Stimulated activated CD8-positive, alpha-beta memory T cell treated with anti-CD3 and anti-CD28 coated beads, Interleukin-4, amount 100 ng/mL, for 1 hour (primary cell): ENCODE data around the gene FBRS.
"Not testable (repeated sequence)": the region's sequence is repeated elsewhere in the genome, so short reads cannot be mapped to it uniquely, and the experiment has no call there.

Source experiments
- DNase-seq, 2 donors: peaks; one replicate each; pipeline ENCODE4 v3.0.0-alpha.2; 2020; ENCODE audit warnings: low read depth in 2 of 2, low spot score in 1 of 2

The FBRS gene

DNA sequence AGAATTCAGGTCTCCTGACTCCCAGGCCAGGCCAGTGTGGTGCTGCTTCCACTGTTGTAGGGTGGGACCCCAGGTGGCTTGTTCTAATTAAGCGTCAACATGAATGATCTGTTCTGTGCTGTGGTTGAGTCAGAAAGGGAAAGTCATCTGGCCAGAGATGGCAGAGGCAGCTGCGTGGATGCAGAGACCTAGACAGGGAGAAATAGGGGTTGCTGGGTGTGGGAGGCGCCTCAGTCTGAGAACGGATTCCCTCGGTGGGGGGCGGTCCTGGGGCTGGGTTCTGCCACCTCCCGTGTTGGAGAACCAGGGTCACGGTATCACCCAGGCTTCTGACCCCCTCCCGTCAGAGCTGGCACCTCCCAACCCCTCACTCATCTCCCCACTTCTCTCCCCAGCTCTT lies 5.6 kb downstream of the FBRS start:
- no peak for DNase-seq

DNA sequence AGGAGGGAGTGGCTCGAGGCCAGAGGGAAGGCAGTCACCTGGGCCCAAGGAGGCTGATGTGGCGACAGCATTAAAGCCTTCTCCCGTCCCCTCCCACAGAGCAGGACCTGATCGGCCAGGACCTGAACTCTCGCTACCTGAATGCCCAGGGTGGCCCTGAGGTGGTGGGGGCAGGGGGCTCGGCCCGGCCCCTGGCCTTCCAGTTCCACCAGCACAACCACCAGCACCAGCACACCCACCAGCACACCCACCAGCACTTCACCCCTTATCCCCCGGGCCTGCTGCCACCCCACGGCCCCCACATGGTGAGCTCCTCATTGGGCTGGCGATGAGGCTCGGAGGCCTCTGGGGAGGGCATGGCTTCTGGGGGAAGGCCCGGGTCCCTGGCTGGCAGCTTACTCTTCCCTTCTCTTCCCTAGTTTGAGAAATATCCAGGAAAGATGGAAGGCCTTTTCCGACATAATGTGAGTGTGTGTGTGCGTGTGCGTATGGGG lies 6.4 kb downstream of the FBRS start:
- no peak for DNase-seq

DNA sequence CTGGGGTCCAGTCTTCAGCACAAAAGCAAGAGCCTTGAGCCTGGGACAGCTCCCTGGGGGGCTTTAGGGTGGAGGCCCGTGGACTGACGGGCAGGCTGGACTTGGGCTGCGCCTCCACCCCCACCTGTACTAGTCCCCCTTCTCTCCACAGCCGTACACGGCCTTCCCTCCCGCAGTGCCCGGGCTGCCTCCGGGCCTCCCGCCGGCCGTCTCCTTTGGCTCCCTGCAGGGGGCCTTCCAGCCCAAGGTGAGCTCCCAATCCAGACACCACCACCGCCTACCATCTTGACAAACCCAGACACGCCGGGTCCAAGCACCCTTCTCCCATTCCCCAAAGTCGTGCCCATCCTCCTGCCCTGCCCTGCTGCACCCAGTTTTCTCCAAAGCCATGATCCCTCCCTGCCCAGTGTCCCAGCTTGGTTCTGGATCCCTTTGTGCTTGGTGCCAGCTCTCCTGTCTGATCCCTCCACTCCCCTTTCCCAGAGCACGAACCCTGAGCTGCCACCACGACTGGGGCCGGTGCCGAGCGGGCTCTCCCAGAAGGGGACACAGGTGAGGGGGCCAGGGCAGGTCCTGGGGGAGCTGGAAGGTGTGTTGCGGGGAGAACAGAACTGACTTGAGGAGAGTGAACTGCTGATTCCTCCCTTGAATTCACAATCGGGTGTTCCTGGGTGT lies 7.1 kb downstream of the FBRS start:
- DNase-seq: no peak

DNA sequence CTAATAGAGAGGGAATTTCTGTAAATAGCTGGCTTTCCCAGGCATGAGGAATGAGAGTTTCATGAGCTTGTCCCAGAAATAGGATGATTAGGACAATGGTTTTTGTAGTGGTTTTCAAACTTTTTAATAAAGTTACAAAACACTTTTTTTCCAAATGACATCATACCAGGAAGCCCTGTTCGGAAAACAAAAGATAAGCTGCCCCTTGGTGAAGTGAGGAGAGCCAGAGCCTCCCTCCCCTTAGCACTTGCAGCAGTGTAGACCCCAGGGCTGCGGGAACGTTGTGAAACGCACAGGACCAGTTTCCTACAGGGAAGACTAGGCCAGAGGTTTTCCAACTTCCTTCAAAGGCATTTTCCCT lies 7.6 kb downstream of the FBRS start:
- no peak for DNase-seq

DNA sequence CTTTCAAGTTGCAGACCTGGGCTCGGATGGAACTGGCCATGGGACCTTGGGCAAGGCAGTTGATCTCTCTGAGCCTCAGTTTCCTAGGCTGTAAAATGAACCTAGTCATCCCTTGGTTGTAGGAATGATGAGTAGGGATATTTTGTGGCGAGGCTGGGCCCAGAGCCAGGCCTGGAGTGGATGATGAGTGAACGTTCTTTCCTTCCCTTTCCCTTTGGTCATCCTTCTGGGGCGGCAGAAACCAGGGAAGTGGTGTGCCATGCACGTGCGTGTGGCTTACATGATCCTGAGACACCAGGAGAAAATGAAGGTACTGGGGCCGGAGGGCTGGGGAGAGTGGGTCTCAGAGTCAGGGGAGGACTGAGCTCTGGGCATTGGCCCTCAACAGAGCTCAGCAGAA lies 8.4 kb downstream of the FBRS start:
- DNase-seq: no peak

DNA sequence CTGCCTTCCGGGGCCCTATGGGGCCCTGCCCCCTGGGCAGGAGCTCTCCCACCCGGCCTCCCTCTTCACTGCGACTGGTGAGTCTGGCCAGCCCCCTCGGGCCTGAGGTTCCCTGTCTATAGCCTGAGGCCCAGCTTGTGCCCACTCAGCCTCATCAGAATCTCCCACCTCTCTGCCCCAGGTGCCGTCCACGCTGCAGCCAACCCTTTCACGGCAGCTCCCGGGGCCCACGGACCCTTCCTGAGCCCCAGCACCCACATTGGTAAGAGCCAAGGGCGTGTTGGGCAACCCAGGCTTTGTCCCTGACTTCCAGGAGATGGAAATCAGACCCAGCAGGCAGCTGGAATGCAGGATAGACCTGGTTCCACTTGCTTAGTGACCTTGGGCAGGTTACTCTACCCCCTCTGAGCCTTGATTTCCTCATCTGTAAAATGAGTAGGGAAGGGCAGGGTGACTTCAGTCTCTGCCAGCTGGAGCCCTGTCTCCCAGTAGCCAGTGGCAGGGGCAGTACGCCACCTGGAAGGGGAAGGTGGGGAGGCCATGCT lies 9.2 kb downstream of the FBRS start:
- no peak for DNase-seq

DNA sequence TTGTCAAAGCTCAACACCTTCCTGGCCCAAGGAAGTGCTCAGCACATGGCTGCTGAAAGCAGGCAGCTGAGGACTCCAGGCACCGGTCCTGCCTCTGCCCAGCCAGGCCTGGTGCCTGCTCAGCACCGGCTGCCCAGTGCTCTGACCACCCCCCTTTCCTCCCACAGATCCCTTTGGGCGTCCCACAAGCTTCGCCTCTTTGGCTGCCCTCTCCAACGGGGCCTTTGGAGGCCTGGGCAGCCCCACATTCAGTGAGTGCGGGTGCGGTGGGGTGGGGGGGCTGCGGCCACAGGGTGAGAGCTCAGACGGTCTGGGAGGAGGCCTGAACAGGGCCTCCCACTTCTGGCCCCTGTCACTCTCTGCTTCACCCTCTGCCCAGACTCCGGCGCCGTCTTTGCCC lies 10.2 kb downstream of the FBRS start:
- no peak for DNase-seq

DNA sequence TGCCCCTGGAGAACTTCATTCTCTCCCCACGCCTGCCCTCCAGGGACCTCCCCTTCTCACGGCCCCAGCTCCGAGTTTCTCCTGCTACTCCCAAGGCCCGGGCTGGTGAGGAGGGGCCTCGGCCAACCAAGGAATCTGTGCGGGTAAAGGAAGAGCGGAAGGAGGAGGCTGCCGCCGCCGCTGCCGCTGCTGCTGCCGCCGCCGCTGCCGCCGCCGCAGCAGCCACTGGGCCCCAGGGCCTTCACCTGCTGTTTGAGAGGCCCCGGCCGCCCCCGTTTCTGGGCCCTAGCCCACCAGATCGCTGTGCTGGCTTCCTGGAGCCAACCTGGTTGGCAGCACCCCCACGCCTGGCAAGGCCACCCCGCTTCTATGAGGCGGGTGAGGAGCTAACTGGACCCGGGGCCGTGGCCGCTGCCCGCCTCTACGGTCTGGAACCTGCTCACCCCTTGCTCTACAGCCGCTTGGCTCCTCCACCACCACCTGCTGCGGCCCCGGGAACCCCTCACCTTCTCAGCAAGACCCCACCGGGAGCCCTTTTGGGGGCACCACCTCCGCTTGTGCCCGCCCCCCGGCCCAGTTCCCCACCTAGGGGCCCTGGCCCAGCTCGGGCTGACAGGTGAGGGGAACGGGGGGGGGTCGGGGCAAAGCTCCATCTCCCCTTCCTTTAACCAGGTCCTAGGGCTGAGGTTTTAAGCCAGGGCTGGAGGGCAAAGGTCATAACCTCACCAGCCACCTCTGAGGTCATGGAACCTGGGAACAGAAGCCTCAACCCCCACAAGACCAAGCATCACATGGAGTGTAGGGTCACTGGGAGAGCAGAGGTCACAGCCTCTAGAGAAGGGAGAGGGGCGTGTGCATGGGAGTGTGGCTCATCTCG lies 11.0 kb downstream of the FBRS start:
- DNase-seq: no peak

DNA sequence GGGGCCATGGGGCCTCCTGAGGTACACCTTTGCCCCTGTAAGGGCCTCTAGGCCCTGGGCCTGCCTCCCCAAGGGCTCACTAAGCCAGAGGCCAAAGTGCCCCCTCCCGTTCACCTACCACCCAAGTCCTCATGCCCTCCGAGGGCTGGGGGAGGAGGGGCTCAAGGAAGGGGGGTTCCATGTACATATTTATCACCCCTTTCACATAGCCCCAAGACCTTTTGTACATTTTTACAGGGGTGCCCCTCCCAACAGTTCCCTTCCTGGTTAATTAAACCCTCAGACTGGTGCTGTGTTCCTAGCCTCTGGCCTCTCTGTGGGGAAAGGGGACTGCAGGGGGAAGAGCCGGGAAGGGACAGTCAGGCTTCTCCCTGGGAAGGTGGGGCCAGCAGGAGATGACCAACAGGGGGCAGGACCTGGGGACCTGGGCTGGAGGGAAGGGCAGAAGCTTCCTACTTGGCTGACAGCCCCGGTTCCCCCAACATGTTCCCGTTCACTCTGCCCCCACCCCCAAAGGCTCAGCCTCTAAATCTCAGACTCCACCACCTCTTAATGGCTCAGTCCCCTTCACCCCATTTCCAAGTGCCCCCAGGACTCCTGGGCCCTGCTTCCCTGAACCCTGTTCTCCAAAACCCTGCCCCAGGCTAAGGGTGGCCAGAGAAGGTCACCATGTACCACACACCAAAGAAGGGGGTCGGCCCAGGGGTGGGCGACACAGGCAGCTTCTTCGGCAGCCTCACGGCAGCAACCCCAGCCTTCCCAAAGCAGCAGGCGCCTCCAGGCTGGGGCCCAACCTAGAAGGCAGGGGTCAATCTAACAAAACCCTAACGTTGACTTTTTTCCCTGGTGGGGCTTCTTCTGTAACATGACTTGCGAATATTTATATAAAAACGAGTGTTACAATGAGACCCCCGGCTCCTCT lies 11.9 kb downstream of the FBRS start:
- no peak for DNase-seq

DNA sequence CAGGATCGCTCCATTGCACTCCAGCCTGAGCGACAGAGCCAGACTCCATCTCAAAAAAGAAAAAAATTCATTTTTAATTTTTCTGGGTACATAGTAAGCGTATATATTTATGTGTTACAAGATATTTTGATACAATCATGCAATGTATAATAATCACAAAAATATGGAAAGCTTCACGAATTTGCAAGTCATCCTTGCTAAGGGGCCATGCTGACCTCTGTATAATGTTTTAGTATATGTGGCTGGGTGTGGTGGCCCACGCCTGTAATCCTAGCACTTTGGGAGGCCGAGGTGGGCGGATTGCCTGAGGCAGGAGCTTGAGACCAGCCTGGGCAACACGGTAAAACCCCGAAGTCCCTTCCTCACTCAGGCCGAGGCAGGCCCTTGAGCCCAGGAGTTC lies 16.9 kb downstream of the FBRS start:
- no peak for DNase-seq

DNA sequence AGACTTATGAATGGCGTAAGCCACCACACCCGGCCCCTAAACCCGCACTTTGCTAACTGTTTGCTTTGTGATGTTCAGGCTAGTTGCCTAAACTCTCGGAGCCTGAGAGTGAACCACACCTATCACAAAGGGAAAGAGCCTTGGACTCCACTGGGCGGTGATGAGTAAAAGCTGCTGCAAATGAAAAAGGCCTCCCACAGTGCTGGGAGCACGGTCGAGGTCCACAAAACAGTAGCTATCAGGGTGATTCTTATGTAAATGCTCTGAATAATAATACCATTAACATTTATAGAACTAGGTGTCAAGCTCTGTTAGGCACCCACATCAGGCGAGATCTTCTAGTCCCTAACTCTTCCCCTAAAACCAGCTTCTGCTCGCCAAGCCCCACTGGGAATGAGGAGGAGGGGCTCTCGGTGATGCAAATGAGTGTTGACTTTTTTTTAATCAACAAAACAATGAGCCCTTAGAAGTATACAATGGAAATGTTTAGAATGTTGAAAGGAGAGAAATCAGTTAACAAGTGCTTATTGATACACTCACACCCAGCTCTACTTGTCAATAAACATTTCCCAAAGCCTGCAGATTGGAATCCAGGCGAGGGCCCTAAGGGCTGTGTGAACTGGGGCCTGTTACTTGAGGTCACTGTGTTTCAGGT lies 19.8 kb downstream of the FBRS start:
- no peak for DNase-seq

DNA sequence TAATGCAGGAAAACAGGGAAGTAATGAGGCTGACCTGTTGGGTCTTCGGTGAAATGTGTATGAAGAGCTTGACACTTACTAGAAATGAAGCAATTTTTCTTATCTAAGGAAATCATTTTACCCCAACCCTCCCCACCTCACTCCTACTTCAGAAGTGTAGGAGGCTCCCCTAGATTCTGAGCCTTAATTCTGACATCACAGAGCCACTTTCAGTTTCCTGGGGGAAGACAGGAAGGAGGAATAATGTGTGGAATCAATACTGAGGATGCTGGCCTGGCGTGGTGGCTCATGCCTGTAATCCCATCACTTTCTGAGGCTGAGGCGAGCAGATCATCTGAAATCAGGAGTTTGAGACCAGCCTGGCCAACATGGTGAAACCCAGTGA lies 20.3 kb downstream of the FBRS start:
- DNase-seq: no peak

DNA sequence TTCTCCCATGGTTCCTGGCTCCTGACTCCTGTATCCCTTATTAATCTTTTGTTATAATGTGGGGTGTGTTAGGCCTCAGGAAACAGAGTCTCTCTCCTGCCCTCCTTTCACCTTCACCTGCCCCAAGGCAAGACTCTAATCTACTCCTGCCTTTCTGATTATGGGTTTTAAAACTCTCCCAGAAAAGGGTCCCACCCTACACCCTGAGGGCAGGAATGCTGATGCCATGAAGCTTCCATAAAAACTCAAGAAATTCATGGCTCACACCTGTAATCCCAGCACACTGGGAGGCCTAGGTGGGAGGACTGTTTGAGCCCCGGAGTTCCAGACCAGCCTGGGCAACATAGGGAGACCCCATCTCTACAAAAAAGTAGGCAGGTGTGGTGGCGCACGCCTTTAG lies 22.1 kb downstream of the FBRS start:
- DNase-seq: no peak

DNA sequence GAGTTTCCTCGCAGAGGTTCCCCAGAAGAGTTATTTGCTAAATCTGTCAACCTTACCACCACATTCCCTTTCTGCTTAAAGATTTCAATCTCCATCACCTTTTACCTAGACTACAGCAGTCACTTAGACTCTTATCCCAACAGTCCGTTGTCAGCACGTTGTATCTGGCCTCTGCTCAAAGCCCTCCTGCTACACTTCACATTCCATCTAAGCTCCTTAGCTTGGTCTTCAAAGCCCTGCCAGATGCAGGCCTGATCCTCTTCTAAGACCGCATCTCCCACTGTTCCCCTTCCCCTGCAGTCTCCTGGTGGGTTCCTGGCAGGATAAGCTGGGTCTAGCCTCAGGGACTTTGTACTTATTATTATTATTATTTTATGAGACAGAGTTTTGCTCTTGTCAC lies 30.5 kb downstream of the FBRS start:
- DNase-seq: no peak

DNA sequence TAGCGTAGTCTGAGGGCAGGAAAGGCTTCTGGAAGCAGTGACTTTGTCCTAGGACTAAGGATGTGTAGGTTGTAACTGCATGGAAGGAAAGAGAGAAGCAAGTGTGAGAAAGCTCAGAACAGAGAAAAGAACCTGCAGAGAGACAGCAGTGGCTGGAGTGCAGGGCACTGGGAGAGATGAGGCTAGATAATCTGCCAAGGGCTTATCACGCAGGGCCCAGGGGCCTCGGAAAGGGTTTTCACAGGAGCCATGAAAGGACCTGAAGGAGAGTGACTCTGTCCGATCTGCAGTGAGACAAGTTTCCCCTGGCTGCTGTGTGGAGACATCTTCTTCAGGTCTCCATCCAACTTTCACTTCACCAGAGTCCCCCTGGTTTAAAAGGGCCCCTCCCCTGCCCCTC lies 33.7 kb downstream of the FBRS start:
- DNase-seq: no peak

DNA sequence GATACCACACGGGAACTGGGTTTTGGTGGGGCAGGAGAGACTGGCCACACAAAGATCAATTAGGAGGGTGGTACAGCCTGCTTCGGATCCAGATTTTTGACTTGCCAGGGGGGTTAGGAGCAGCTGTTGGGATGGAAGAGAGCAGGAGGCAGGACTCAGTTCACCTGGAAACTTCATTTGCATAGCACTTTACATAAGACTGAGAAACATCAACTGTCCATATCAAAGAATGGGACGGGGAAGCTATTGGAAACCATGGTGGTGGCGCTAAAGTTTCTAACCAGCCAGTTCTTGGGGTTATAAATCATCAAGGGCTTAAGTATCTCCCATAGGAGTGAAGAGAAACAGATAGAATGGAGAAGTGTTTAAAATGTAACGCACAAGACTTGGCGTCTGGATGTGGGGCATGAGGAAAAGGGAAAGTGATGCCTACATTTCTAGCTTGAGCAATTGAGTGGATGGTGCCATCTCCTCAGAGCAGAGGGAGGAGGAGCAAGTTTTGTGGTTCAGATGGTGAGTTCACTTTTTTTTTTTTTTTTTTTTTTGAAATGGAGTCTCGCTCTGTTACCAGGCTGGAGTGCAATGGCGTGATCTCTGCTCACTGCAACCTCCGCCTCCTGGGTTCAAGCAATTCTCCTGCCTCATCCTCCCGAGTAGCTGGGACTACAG lies 34.3 kb downstream of the FBRS start:
- DNase-seq: no peak

DNA sequence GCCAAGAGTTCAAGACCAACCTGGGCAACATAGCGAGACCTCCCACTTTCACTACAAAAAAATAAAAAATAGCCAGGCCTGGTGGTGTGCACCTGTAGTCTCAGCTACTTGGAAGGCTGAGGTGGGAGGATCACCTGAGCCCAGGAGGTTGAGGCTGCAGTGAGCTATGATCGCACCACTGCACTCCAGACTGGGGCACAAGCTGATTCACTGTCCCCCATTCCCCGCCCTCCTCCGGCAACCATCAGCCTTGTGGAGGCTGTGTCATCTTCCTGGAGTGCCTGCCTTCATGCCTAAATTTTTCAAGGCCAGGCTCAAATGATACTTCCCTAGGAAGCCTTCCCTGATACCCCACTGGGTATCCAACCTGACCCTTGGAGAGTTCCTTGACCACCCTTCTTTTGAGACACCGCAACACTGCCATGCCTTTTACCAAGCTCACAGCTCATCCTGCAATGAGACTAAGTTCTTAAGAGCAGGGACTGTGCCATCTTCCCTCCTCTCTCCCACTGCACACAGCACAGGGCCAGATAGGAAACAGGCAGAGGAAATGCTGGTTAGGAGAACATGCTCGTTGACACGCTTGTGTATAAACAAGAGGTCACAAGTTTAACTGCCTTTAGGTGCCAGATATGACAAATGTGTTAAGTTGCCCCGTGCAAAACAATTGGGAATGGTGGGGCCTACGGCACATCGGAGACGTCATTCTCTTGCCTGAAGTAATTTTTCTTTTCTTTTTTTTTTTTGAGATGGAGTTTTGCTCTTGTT lies 36.9 kb downstream of the FBRS start:
- no peak for DNase-seq

DNA sequence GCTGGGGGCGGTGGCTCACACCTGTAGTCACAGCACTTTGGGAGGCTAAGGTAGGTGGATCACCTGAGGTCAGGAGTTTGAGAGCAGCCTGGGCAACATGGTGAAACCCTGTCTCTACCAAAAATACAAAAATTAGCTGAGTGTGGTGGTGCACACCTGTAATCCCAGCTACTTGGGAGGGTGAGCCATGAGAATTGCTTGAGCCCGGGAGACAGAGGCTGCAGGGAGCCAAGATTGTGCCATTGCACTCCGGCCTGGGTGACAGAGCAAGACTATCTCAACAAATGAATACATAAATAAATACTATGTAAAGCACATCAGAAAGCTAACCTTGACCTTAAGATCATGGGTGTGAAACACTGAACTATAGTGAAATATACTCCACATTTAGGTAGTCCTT lies 38.4 kb downstream of the FBRS start:
- DNase-seq: not testable (repeated sequence)

DNA sequence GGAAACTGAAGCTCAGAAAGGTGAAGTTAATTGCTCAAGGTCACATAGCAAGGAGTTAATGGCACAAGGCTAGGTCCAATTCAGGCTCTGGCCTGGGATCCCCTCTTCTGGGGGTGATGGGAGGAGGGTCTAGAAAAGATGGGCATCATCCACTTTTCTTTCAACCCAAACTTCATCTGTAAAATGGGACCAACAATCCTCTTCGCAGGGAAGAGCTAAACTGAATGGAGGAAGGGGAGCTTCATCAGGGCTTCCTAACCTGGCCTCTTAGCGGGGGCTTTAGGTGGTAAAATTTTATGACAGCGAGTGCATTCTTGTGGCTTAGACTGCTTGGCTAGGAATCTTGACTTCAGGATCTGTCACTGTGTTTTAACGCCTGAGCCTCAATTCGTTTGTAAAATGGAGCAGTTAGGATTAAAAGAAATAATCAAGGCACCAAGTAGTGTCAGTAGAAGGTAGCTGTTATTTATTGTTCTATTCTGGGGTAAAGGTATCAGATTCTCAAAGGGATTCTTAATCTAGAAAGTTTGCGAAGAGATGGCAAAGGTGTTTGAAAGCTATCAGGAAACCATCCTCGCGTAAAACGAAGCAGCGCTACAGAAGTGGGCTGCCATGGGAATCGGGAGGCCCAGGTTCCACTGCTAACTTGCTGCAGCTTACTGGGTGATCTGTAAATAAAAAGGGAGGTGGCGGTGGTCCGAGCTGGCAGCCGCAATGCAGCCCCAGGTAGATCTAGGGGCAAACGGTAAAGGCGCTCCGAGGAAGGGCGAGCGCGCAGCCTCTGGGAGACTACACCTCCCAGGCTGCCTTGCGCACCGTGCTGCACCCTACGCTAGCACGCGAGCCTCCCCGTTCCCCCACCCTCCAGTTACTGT lies 39.3 kb downstream of the FBRS start:
- DNase-seq: no peak
